Measurements from ENCODE around the gene TMEM273. TPM values are rescaled to one million over a fixed set of nuclear protein-coding genes. Genes with fewer than 3 reads are reported as not detected.

TMEM273 gene
- total RNA-seq, 2 donors from 2014 or later, result 4.3 to 9.3 TPM

DNA sequence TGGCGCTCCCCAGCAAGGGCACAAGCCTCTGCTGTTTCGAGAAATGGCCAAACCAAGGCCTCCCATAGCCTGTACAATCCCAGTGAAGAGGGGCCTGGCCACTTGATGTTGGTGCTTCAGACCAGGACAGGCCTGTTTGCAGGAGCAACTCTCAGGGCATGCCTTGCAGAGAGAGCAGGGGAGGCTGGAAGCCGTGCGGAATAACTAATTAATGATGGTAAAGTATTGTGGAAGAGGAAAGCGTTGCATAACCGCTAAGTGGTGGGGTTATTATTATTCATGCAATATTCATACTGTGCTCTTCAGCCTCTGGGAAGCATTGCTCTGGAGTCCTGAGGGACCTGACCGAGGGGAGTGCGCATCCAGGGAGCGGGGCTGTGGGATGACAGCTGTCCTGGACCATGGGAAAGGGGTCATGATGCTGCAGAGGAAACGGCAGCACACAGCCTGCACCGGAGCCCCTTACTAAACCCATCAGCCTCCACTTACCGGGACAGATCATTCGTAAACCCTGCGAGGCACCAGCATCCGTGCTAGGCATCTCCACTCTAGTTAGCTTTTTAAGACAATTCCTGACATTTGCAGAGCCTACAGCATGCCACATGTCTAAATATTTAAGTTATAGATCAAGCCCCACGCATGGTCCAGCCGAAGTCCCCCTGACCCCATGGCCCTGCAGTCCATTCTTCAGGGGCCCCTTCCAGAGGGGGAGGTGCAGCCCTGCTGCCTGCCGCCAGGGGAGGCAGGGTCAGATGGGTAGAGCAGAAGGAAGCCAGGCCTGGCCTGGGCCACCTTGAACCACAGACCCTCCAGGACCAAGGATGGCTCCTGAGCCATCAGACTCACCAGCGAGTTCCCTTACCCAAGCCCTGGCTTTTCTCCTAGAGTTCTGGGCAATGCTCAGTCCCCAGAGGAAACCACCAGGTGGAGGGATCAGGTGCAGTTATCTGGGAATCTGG is 11.6 kb downstream of the TMEM273 start:
- intact Hi-C loops (cut with DNase I), result no loop called here
- TF ChIP-seq CTCF (IDR thresholded peaks at IDR 0.05) (no peak), POLR2A (IDR thresholded peaks at IDR 0.05) (no peak)
- Histone ChIP-seq H3K27me3 (no peaks in the 10 kb centered on the region), H3K36me3 (replicated peaks in 1 of 2; ENCODE audit: insufficient read depth in 1 of 2, low read depth in 2 of 2) (no peaks in the 10 kb centered on the region), H3K4me3 (no peak overlapping the region), H3K4me1 (no peaks in the 10 kb centered on the region), H3K27ac (peak overlapping the region in 1 of 4 donors; percentile 13), H3K9me3 (no peaks in the 10 kb centered on the region)
- 84 to 89% methylated on average over 18 to 19 of the region's 19 CpGs for WGBS, 2 donors
- DNase-seq (no peak), ATAC-seq (no peak)

- intact Hi-C loops (cut with DNase I), result no loop called here
- Histone ChIP-seq H3K4me3 (no peak overlapping the region), H3K27ac (no peak overlapping the region), H3K36me3 (replicated peaks in 1 of 2; ENCODE audit: insufficient read depth in 1 of 2, low read depth in 2 of 2) (no peaks in the 10 kb centered on the region), H3K9me3 (no peaks in the 10 kb centered on the region), H3K4me1 (no peaks in the 10 kb centered on the region), H3K27me3 (no peaks in the 10 kb centered on the region)
- ATAC-seq, result no peak
- 86 to 88% methylated on average over 7 to 8 of the region's 8 CpGs for WGBS, 2 donors
- no peak for DNase-seq
- no peak for TF ChIP-seq POLR2A (IDR thresholded peaks at IDR 0.05)
- TF ChIP-seq CTCF (IDR thresholded peaks at IDR 0.05), result no peak
These were observed 12.4 kb downstream of the TMEM273 start for GRCh38 chr10:49175587-49176309.

DNA sequence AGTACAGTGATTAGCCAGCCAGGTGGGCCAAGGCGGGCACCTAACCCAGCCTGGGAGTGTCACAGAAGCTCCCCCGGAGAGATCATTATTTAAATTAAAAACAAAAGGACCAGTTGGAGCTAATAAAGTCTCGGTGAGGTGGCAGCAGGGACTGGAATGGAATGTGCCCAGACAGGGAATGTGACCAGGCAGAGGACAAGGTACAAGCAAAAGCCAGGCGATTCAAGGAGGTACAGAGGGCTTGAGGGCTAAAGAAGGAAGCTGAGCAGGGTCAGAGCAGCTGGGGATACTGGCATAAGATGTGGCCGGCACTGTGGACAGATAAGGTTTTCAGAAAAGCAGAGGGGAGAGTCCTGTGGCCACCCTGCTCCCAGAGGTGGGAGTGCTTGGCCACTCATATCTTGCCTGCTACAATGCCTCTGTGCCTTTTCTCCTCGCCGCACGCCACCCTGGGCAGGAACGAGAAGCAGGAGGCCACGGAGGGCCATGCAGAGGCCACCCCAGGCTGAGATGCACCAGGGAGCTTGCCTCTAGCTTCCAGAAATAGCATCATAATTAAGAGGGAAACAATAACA is 13.2 kb downstream of the TMEM273 start:
- no peaks in the 10 kb centered on the region for H3K4me1 ChIP-seq
- no peaks in the 10 kb centered on the region for H3K36me3 ChIP-seq (replicated peaks in 1 of 2; ENCODE audit: insufficient read depth in 1 of 2, low read depth in 2 of 2)
- DNase-seq (no peak), ATAC-seq (no peak)
- TF ChIP-seq POLR2A (IDR thresholded peaks at IDR 0.05) (no peak), CTCF (IDR thresholded peaks at IDR 0.05) (no peak)
- WGBS, 2 donors, result 59 to 63% methylated on average over 10 of the region's 10 CpGs
- intact Hi-C loops (cut with DNase I), result no loop called here
- H3K27ac ChIP-seq, result no peak overlapping the region
- no peaks in the 10 kb centered on the region for H3K9me3 ChIP-seq
- no peak overlapping the region for H3K4me3 ChIP-seq
- H3K27me3 ChIP-seq, result no peaks in the 10 kb centered on the region

DNA sequence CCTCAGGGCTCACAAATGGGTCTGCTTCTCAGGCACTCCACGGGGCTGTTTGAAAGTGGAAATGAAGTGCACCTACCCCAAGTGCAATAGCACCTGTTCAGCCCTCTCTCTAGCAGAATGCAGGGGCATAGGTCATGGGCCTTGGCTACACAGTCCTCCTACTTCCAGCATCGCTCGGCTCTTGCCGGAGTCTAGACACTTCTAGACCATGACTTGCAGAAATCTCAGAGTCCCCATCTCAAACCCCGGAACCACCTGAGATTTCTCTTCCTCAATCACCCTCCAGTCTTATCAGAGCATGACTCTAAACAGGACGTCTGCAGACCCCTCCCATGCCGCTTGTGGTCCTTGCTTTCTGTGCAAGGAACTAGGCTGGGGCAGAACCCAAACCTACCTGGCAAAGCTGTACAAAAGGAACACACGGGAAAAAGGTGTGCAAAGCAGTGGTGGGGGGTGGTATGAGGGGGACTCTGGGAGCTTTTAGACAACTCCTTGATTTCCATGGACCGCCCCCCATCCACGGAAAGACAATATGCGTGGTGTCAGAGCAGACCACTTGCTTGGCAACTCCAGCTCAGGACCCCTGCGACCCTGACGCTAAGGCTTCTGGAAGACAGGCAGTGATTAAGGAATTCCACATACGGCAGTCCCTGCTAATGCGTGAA is 13.8 kb downstream of the TMEM273 start:
- no peaks in the 10 kb centered on the region for H3K4me1 ChIP-seq
- ATAC-seq (no peak), DNase-seq (no peak)
- no peaks in the 10 kb centered on the region for H3K27me3 ChIP-seq
- H3K27ac ChIP-seq, result no peak overlapping the region
- intact Hi-C loops (cut with DNase I), result no loop called here
- TF ChIP-seq CTCF (IDR thresholded peaks at IDR 0.05), result no peak
- TF ChIP-seq POLR2A (IDR thresholded peaks at IDR 0.05), result no peak
- no peaks in the 10 kb centered on the region for H3K9me3 ChIP-seq
- 52 to 57% methylated on average over 15 of the region's 15 CpGs for WGBS, 2 donors
- no peak overlapping the region for H3K4me3 ChIP-seq
- H3K36me3 ChIP-seq (replicated peaks in 1 of 2; ENCODE audit: insufficient read depth in 1 of 2, low read depth in 2 of 2), result no peaks in the 10 kb centered on the region
